Measurements from ENCODE around the gene SESN1.

SESN1 gene

DNA sequence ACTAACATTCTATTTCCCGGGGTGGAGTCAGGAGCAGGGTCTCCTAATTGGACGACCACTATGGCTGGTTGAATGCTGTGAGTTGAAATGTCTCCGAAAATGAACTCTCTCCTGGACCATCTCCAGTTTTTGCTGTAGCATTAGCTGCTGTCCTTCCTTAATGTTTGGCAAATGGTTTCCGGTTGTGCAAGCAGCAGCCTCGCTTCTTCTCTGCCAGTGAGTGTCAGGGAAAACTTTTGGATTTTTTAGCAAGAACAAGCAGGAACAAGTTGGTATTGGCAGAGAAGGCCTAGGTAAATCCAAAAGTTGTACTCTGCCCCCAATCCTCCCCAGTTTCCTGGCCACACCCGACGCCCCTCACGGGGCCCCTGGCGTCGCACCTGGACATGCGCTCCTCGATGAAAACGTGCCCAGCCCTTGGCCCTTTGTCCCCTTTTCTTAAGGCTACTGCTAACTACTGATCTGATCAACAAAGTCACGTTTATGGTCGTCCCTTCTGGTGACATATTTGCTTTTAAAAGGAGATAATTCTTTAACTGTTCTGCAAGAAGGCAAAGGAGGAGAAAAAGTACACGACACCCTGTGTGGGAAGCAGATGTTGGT is 143.2 kb downstream of the SESN1 start:
- no peaks in the 10 kb centered on the region for H3K27me3 ChIP-seq (ENCODE audit: control insufficient read depth, insufficient read depth, low read length)
- H3K36me3 ChIP-seq (ENCODE audit: control insufficient read depth, insufficient read depth, low read length): no peaks in the 10 kb centered on the region
- no peak overlapping the region for H3K4me3 ChIP-seq (ENCODE audit: low read length)
- no CpG with 5 or more reads among the region's 16 CpGs for WGBS (ENCODE audit: insufficient coverage, insufficient read length)
- H3K4me1 ChIP-seq (ENCODE audit: control insufficient read depth, insufficient read depth, low read length): no peaks in the 10 kb centered on the region
- H3K9me3 ChIP-seq (ENCODE audit: control insufficient read depth, insufficient read depth, low read length): no peaks in the 10 kb centered on the region
- no peak for DNase-seq (ENCODE audit: low read depth, low spot score)
- no peak overlapping the region for H3K27ac ChIP-seq (ENCODE audit: low read length)

DNA sequence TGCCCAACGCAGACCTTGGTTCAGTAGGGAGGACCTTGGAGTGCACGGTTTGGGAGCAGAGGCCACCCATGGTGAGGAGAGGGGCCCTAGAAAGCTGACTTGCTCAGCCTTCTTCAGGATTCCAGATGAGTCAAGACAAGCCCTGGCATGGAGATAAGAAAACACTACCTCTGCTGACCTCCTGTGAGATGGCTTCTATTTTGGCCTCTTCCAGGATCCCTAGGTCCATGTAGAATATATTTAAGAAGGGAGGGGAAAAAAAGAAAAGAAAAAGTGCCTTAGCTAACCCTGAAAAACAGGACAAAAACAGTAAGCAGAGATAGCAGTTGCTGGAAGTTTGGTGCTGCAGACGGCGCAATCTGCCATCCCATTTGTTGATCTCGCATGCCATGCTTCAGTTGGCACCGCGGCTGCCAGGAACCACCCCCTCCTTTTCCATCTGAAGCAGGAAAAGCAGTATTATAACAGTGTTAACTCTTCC is 146.4 kb downstream of the SESN1 start:
- Histone ChIP-seq H3K27ac (ENCODE audit: low read length) (no peak overlapping the region), H3K4me1 (ENCODE audit: control insufficient read depth, insufficient read depth, low read length) (no peaks in the 10 kb centered on the region), H3K36me3 (ENCODE audit: control insufficient read depth, insufficient read depth, low read length) (no peaks in the 10 kb centered on the region), H3K9me3 (ENCODE audit: control insufficient read depth, insufficient read depth, low read length) (no peaks in the 10 kb centered on the region), H3K27me3 (ENCODE audit: control insufficient read depth, insufficient read depth, low read length) (no peaks in the 10 kb centered on the region), H3K4me3 (ENCODE audit: low read length) (no peak overlapping the region; the same call in 1 of the 2 replicates)
- no peak for DNase-seq (ENCODE audit: low read depth, low spot score)
- WGBS (ENCODE audit: insufficient coverage, insufficient read length): no CpG with 5 or more reads among the region's 7 CpGs

DNA sequence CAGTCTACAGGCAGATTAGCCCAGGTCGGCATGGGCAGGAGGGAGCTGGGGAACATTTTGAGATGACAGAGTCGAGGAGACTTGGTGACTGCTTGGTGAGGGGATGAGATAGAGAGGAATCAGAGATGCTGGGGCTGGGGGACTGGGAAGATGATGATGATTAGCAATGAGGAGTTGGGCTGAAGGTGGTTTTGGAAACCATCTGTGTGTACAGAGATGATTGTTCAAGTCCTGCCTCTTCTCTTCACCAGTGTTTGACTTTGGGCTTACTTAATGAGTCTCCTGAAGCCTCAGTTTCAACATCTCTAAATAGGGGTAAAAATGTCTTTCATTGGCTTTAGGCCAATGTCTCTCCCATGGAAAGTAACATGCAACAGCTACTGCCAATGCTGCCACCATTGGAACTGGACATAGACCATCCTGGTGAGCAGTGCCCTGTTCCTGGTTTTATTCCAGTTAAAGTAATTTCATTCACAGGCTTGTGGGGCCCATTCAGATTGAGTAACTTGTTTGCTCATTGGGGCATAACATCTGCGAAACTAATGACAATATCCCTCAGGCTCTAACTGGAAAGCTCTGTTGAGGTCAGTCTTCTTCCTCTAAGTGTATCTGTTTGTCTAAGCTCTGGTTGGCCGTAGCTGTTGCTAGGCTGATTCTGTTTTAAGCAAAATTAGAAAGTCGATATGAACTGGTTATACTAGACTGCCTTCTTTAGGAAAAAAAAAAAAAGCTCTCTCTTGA is 147.4 kb downstream of the SESN1 start:
- DNase-seq (ENCODE audit: low read depth, low spot score): no peak
- no peak overlapping the region for H3K27ac ChIP-seq (ENCODE audit: low read length)

DNA sequence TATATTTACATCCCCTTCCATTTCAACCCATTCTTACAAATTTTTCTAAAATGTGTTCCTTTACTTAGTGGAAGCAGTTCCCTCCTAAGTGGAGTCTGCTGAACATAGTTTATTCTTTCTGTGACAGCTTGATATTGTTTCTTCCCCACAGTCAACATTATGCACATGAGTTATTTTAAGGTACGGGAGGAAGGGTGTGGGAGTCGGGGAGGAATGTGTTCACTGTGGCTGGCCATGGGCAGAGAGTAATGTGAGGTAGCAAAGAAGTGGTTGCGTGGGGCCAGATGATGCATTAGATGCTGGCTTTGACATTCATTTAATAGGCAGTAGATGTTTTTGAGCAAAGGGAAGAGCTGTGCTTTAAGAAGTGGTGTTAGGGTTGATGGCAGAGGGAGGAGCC is 148.0 kb downstream of the SESN1 start:
- no peak for DNase-seq (ENCODE audit: low read depth, low spot score)
- H3K4me1 ChIP-seq (ENCODE audit: control insufficient read depth, insufficient read depth, low read length): no peaks in the 10 kb centered on the region

More for the DNA sequence above, 147.4 kb downstream of the SESN1 start:
- no peaks in the 10 kb centered on the region for H3K4me1 ChIP-seq (ENCODE audit: control insufficient read depth, insufficient read depth, low read length)
- WGBS (ENCODE audit: insufficient coverage, insufficient read length): no CpG with 5 or more reads among the region's 5 CpGs
- H3K27me3 ChIP-seq (ENCODE audit: control insufficient read depth, insufficient read depth, low read length): no peaks in the 10 kb centered on the region
- H3K9me3 ChIP-seq (ENCODE audit: control insufficient read depth, insufficient read depth, low read length): no peaks in the 10 kb centered on the region
- no peaks in the 10 kb centered on the region for H3K36me3 ChIP-seq (ENCODE audit: control insufficient read depth, insufficient read depth, low read length)
- H3K4me3 ChIP-seq (ENCODE audit: low read length): no peak overlapping the region

DNA sequence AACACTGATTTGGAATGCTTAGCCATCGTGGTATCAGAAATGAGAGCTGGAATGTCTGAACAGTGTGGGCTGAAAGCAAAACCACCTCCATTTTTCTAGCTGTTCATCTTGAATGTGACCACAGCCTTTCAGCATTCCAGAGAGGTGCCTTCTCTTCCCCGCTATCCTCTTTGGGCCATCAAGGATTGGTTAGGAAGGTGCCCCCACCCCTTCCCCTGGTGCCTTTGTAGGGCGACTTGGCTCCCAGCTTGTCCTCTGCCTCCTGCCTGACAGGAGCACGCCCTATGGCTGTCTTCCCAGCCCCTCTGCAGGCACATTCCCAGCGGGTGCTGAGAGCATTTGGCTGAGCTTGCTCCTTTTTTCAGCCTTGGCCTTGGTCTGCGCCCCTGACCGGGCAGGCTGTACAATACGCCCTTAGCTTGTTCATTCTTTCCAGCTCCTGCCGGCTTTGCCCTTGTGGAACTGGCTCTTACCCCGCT is 148.9 kb downstream of the SESN1 start:
- H3K4me1 ChIP-seq (ENCODE audit: control insufficient read depth, insufficient read depth, low read length): no peaks in the 10 kb centered on the region
- DNase-seq (ENCODE audit: low read depth, low spot score): no peak
- no peaks in the 10 kb centered on the region for H3K36me3 ChIP-seq (ENCODE audit: control insufficient read depth, insufficient read depth, low read length)
- no CpG with 5 or more reads among the region's 10 CpGs for WGBS (ENCODE audit: insufficient coverage, insufficient read length)
- H3K9me3 ChIP-seq (ENCODE audit: control insufficient read depth, insufficient read depth, low read length): no peaks in the 10 kb centered on the region
- no peak overlapping the region for H3K27ac ChIP-seq (ENCODE audit: low read length)
- H3K4me3 ChIP-seq (ENCODE audit: low read length): no peak overlapping the region
- H3K27me3 ChIP-seq (ENCODE audit: control insufficient read depth, insufficient read depth, low read length): no peaks in the 10 kb centered on the region

More for the DNA sequence above, 148.0 kb downstream of the SESN1 start:
- H3K27ac ChIP-seq (ENCODE audit: low read length): no peak overlapping the region
- no peaks in the 10 kb centered on the region for H3K36me3 ChIP-seq (ENCODE audit: control insufficient read depth, insufficient read depth, low read length)
- H3K27me3 ChIP-seq (ENCODE audit: control insufficient read depth, insufficient read depth, low read length): no peaks in the 10 kb centered on the region
- no peaks in the 10 kb centered on the region for H3K9me3 ChIP-seq (ENCODE audit: control insufficient read depth, insufficient read depth, low read length)
- no CpG with 5 or more reads among the region's 3 CpGs for WGBS (ENCODE audit: insufficient coverage, insufficient read length)
- no peak overlapping the region for H3K4me3 ChIP-seq (ENCODE audit: low read length)

DNA sequence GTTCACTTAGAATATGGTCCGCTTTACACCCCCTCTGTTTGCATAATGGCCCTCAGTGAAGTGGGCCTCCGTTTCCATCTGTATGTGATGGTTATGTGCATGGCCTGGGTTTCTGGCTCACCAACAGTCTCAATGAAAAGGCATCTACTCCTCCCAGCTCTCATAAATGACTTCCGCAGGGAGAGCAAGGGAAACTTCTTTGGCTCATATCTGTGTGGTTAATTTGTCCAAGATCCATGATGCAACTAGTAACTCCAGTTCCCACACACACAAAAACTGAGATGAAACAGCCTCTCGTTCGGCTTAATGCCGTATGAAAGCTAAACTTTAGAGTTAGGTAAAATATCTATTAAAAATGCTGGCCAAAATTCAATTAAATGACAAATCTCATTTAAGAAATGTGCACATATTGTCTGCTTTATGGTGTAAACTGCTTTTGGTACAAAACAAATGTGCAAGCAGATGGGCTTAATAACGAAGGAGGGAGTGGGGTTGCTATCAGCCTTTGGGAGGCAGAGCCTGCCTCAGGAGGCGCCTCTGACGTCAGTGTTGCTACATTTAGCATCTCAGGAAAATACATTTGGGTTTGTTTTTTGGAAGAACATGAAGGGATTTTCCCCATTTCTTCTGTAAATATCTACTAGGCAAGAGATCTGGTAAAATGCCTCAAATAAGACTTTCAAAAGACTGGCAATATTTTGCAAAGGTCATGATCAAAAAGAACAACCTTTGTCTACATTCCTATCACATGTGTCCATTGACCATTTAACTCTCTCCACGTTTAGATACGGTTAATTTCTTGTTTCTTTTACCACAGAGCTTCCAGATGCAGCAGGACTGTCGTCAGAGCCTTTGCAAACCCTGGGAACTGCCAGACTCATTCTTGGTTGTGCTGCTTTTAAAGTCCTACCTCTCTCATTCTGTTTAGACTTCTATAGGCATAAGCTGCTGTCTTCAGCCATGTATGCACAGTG is 149.7 kb downstream of the SESN1 start:
- WGBS (ENCODE audit: insufficient coverage, insufficient read length): no CpG with 5 or more reads among the region's 12 CpGs
- H3K4me3 ChIP-seq (ENCODE audit: low read length): no peak overlapping the region
- H3K36me3 ChIP-seq (ENCODE audit: control insufficient read depth, insufficient read depth, low read length): no peaks in the 10 kb centered on the region
- no peak overlapping the region for H3K27ac ChIP-seq (ENCODE audit: low read length)
- DNase-seq (ENCODE audit: low read depth, low spot score): no peak
- H3K4me1 ChIP-seq (ENCODE audit: control insufficient read depth, insufficient read depth, low read length): no peaks in the 10 kb centered on the region
- no peaks in the 10 kb centered on the region for H3K9me3 ChIP-seq (ENCODE audit: control insufficient read depth, insufficient read depth, low read length)
- no peaks in the 10 kb centered on the region for H3K27me3 ChIP-seq (ENCODE audit: control insufficient read depth, insufficient read depth, low read length)

DNA sequence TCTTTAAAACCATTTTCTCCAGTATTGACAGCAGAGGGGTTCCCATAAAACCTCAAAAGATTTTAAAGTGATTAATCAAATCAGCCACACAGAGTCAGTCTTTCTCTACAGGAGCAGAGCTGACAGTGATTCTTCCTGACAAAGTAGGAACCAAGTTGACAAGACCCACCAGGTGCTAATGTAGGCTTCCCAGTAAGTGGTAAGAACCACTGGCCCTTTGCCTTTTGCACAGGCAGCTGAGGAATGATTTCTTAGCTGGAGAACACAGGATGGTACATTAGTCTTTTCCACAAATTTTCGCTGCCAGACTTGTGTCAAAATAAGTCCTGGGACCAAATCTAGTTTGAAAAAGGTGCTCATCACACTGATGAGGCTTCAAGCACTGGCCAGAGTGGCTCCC is 150.6 kb downstream of the SESN1 start:
- Histone ChIP-seq H3K36me3 (ENCODE audit: control insufficient read depth, insufficient read depth, low read length) (no peaks in the 10 kb centered on the region), H3K4me1 (ENCODE audit: control insufficient read depth, insufficient read depth, low read length) (no peaks in the 10 kb centered on the region), H3K27ac (ENCODE audit: low read length) (no peak overlapping the region), H3K4me3 (ENCODE audit: low read length) (no peak overlapping the region), H3K27me3 (ENCODE audit: control insufficient read depth, insufficient read depth, low read length) (no peaks in the 10 kb centered on the region), H3K9me3 (ENCODE audit: control insufficient read depth, insufficient read depth, low read length) (no peaks in the 10 kb centered on the region)
- no CpG with 5 or more reads among the region's 1 CpG for WGBS (ENCODE audit: insufficient coverage, insufficient read length)
- no peak for DNase-seq (ENCODE audit: low read depth, low spot score)

DNA sequence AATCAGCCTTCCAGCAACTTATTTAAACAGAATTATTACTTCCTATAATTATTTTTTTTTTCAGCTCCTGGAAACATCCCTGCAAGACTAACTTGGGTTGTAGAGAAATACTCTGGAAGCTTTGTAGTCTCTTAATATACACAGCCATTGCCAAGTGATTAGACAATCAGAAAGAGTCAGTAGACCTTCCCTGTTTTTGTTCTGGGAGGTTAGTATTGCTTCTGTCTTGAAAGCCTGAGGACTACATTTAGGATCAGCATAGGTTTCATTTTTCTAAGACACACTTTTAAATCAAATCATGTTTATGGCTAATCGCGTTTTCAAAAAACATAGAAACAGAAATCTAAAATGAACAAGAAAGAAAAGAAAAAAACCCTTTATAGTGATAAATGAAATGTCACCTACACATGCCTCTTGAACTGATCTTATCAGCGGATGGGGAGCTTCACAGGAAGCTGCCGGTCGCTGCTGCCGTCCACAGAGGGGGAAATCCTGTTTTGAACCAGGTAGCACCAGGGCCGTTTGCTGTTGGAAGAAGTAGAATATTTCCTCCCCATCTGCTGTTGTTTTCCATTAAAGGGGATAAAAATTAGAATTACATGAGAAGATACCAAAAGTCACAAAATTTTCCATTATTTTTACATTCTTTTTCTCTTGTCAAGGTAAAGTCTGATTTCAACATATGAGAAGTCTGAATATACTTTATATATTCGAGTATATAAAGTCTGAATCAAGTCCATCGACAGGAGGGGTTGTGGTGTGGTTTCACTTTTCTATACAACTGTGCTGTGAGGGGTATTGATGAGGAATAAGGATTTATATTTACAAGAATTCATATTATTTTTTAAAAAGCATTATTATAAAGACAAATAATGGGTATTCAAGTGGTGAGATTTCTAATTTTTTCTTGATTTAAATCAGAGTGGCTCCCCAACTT is 151.8 kb downstream of the SESN1 start:
- Histone ChIP-seq H3K36me3 (ENCODE audit: control insufficient read depth, insufficient read depth, low read length) (no peaks in the 10 kb centered on the region), H3K27ac (ENCODE audit: low read length) (no peak overlapping the region), H3K4me1 (ENCODE audit: control insufficient read depth, insufficient read depth, low read length) (no peaks in the 10 kb centered on the region), H3K9me3 (ENCODE audit: control insufficient read depth, insufficient read depth, low read length) (no peaks in the 10 kb centered on the region), H3K27me3 (ENCODE audit: control insufficient read depth, insufficient read depth, low read length) (no peaks in the 10 kb centered on the region), H3K4me3 (ENCODE audit: low read length) (no peak overlapping the region)
- no peak for DNase-seq (ENCODE audit: low read depth, low spot score)
- no CpG with 5 or more reads among the region's 9 CpGs for WGBS (ENCODE audit: insufficient coverage, insufficient read length)

DNA sequence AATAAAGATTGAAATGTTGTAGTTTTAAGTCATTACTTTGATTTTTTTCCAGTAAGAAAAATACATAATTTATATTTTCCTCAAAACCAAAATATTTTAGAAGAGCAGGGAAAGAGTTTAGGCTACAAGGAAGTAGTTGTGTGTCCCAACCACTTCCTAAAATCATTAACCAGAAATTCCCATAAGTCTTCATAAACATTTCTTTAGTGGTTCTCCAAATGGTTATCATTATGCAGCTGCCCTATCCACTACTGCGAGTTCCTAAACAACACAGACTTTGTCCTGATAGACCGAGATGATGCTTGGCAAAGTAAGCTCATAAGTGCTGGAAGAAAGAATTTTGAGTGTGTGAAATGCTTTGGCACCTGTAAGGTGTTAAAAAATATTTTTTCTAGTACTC is 152.8 kb downstream of the SESN1 start:
- H3K27ac ChIP-seq (ENCODE audit: low read length): no peak overlapping the region
- DNase-seq (ENCODE audit: low read depth, low spot score): no peak
- no peaks in the 10 kb centered on the region for H3K27me3 ChIP-seq (ENCODE audit: control insufficient read depth, insufficient read depth, low read length)
- H3K9me3 ChIP-seq (ENCODE audit: control insufficient read depth, insufficient read depth, low read length): no peaks in the 10 kb centered on the region
- no peaks in the 10 kb centered on the region for H3K36me3 ChIP-seq (ENCODE audit: control insufficient read depth, insufficient read depth, low read length)
- no peaks in the 10 kb centered on the region for H3K4me1 ChIP-seq (ENCODE audit: control insufficient read depth, insufficient read depth, low read length)
- no peak overlapping the region for H3K4me3 ChIP-seq (ENCODE audit: low read length)
- no CpG with 5 or more reads among the region's 2 CpGs for WGBS (ENCODE audit: insufficient coverage, insufficient read length)

All from iPS DF 6.9 (cell line).